ENCODE results near the gene THADA.

- TF ChIP-seq CTCF (IDR thresholded peaks at IDR 0.05; ENCODE audit: borderline replicate concordance, extremely low read depth, low read length, poor library complexity, severe bottlenecking) (no peak), EZH2 (IDR thresholded peaks at IDR 0.05; ENCODE audit: borderline replicate concordance, low read depth, low read length, severe bottlenecking) (no peak)
These were observed 77.1 kb downstream of the THADA start for GRCh38 chr2:43518718-43519117.
